ENCODE data around the gene ERMARD.
"Not testable (repeated sequence)": the region's sequence is repeated elsewhere in the genome, so short reads cannot be mapped to it uniquely, and the experiment has no call there.

Gene ERMARD

GRCh38 chr6:169738976-169739529 is 12.4 kb upstream of the ERMARD start:
- DNase-seq, result no peak

GRCh38 chr6:169741344-169741743 is 10.1 kb upstream of the ERMARD start:
- no peak for DNase-seq

- DNase-seq, result no peak
Observed at GRCh38 chr6:169745405-169745804, 6.0 kb upstream of the ERMARD start.

GRCh38 chr6:169746556-169746955 is 4.9 kb upstream of the ERMARD start:
- DNase-seq, result no peak

GRCh38 chr6:169752074-169752623 is 727 bp downstream of the ERMARD start:
- DNase-seq, result no peak

GRCh38 chr6:169755162-169755561 is 3.7 kb downstream of the ERMARD start:
- no peak for DNase-seq

- no peak for DNase-seq
Observed at GRCh38 chr6:169763308-169763707, 11.9 kb downstream of the ERMARD start.

GRCh38 chr6:169763881-169764280 is 12.5 kb downstream of the ERMARD start:
- DNase-seq, result no peak

GRCh38 chr6:169765789-169766188 is 14.4 kb downstream of the ERMARD start:
- DNase-seq, result not testable (repeated sequence)

GRCh38 chr6:169766232-169766631 is 14.8 kb downstream of the ERMARD start:
- no peak for DNase-seq

- no peak for DNase-seq
Observed at GRCh38 chr6:169766921-169767736, 15.7 kb downstream of the ERMARD start.

GRCh38 chr6:169774347-169774746 is 22.9 kb downstream of the ERMARD start:
- DNase-seq, result no peak

GRCh38 chr6:169775321-169775720 is 23.9 kb downstream of the ERMARD start:
- DNase-seq, result no peak

GRCh38 chr6:169776379-169776778 is 25.0 kb downstream of the ERMARD start:
- DNase-seq, result no peak

- DNase-seq, result no peak
Observed at GRCh38 chr6:169777896-169778295, 26.5 kb downstream of the ERMARD start.

GRCh38 chr6:169778646-169779045 is 27.2 kb downstream of the ERMARD start:
- DNase-seq, result no peak

GRCh38 chr6:169779092-169779815 is 27.8 kb downstream of the ERMARD start:
- no peak for DNase-seq

- DNase-seq, result no peak
Observed at GRCh38 chr6:169779896-169780295, 28.5 kb downstream of the ERMARD start.

GRCh38 chr6:169780571-169781091 is 29.2 kb downstream of the ERMARD start:
- DNase-seq, result no peak

GRCh38 chr6:169782966-169783365 is 31.5 kb downstream of the ERMARD start:
- DNase-seq, result no peak

- no peak for DNase-seq
Observed at GRCh38 chr6:169783401-169783800, 32.0 kb downstream of the ERMARD start.

GRCh38 chr6:169783971-169784820 is 32.8 kb downstream of the ERMARD start:
- no peak for DNase-seq

Data from NCI-H1694 (cell line).